ENCODE measurements around the gene DDX42. TPM values are rescaled to one million over a fixed set of nuclear protein-coding genes. Genes with fewer than 3 reads are reported as not detected.

Gene DDX42
- total RNA-seq, 1 donor from 2014 or later: 56.1 TPM

- ATAC-seq: no peak
Measured at GRCh38 chr17:63824362-63824761, 50.4 kb downstream of the DDX42 start.

- peak; percentile 4 for ATAC-seq
Measured at GRCh38 chr17:63826468-63827001, 52.6 kb downstream of the DDX42 start.

- peak; percentile 86 for ATAC-seq
Measured at GRCh38 chr17:63827002-63827800, 53.2 kb downstream of the DDX42 start, which contains the start of the genes FTSJ3 and PSMC5. FTSJ3 (minus strand) TSS chr17:63827663; CDS start chr17:63826902, 761 bp downstream. PSMC5 (plus strand) TSS chr17:63827431; CDS start chr17:63827491, 60 bp downstream.

GRCh38 chr17:63827801-63828221 is 53.8 kb downstream of the DDX42 start:
- no peak for ATAC-seq

GRCh38 chr17:63828936-63829335 is 55.0 kb downstream of the DDX42 start:
- no peak for ATAC-seq

- no peak for ATAC-seq
Measured at GRCh38 chr17:63830278-63830677, 56.3 kb downstream of the DDX42 start.

GRCh38 chr17:63830904-63831491 is 57.0 kb downstream of the DDX42 start:
- no peak for ATAC-seq

GRCh38 chr17:63831505-63831904 is 57.5 kb downstream of the DDX42 start:
- ATAC-seq: no peak

- no peak for ATAC-seq
Measured at GRCh38 chr17:63832014-63832413, 58.0 kb downstream of the DDX42 start.

GRCh38 chr17:63832455-63832854 is 58.5 kb downstream of the DDX42 start:
- no peak for ATAC-seq

- no peak for ATAC-seq
Measured at GRCh38 chr17:63833026-63833740, 59.2 kb downstream of the DDX42 start.

- no peak for ATAC-seq
Measured at GRCh38 chr17:63833741-63834373, 59.9 kb downstream of the DDX42 start.

- peak; percentile 48 for ATAC-seq
Measured at GRCh38 chr17:63834431-63835166, 60.6 kb downstream of the DDX42 start.

- ATAC-seq: no peak
Measured at GRCh38 chr17:63835167-63835720, 61.3 kb downstream of the DDX42 start.

GRCh38 chr17:63836811-63837210 is 62.8 kb downstream of the DDX42 start:
- no peak for ATAC-seq

- ATAC-seq: no peak
Measured at GRCh38 chr17:63837480-63837879, 63.5 kb downstream of the DDX42 start.

- ATAC-seq: no peak
Measured at GRCh38 chr17:63837962-63838600, 64.1 kb downstream of the DDX42 start.

- ATAC-seq: peak; percentile 52
Measured at GRCh38 chr17:63838631-63839171, 64.7 kb downstream of the DDX42 start.

- ATAC-seq: no peak
Measured at GRCh38 chr17:63840591-63841349, 66.8 kb downstream of the DDX42 start.
